SK-N-SH (cell line): ENCODE measurements around the gene PIAS1.

Experiments used
- ELF1 ChIP-seq: IDR thresholded peaks from 2 replicates; pipeline ENCODE4 v1.4.0; 2012
- EZH2phosphoT487 ChIP-seq: fragments of 200-600 bp; sonication (generic); IDR thresholded peaks from 2 replicates; pipeline ENCODE4 v1.6.1; 2017; ENCODE audit warnings: low read depth, mixed run types, mild to moderate bottlenecking, antibody characterized with exemption, moderate library complexity, borderline replicate concordance
- JUND ChIP-seq: IDR thresholded peaks from 2 replicates; pipeline ENCODE4 v1.4.0; 2012
- NRF1 ChIP-seq: IDR thresholded peaks from 2 replicates; pipeline ENCODE4 v1.6.1; 2012; ENCODE audit warnings: low read depth, mild to moderate bottlenecking, low read length
- SMC3 ChIP-seq: IDR thresholded peaks from 2 replicates; pipeline ENCODE4 v1.6.1; 2012; ENCODE audit warnings: low read depth, low read length, improper control_type of control experiment
- TAF1 ChIP-seq: IDR thresholded peaks from 2 replicates; pipeline ENCODE4 v1.6.1; 2012; ENCODE audit warnings: low read depth, mild to moderate bottlenecking, low read length, moderate library complexity, borderline replicate concordance
- TCF12 ChIP-seq: IDR thresholded peaks from 2 replicates; pipeline ENCODE4 v1.4.0; 2012
- TEAD4 ChIP-seq: IDR thresholded peaks from 2 replicates; pipeline ENCODE4 v1.4.0; 2012; ENCODE audit warnings: mild to moderate bottlenecking, borderline replicate concordance; ENCODE audit not compliant: insufficient read depth
- TF ChIP-seq, protein P1 (sequence below): fragments of 200-600 bp; sonication (generic); IDR thresholded peaks from 2 replicates; pipeline ENCODE4 v1.6.1; 2017; ENCODE audit warnings: antibody characterized with exemption, mild to moderate bottlenecking, moderate library complexity
- TF ChIP-seq, protein P2 (sequence below): IDR thresholded peaks from 2 replicates; pipeline ENCODE4 v1.6.1; 2012; ENCODE audit warnings: mild to moderate bottlenecking, low read depth, low read length, moderate library complexity

DNA sequence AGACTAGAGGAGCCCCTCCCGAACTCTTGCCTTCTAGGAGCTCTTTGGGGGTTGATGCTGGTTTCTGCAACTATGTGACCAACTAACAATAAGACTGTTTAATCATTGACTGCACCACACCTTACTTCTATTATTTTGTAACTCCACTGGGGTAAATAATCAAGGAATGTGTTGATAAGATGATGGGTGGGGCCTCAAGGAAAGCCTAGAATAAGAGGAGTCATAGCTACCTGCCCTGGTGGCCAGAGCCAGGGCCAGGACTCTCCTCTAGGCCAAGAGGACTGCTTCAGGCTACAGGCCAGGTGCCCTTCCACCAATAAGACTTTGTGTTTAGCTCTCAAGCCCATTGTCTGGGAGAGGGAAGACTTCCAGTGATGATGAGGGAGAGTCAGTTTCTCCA, 41.2 kb upstream of the PIAS1 start:
- TF ChIP-seq NRF1 (no peak), TCF12 (no peak), ELF1 (no peak), JUND (no peak), EZH2phosphoT487 (no peak), TAF1 (no peak), SMC3 (no peak), TEAD4 (no peak)
- TF ChIP-seq, protein P1, sequence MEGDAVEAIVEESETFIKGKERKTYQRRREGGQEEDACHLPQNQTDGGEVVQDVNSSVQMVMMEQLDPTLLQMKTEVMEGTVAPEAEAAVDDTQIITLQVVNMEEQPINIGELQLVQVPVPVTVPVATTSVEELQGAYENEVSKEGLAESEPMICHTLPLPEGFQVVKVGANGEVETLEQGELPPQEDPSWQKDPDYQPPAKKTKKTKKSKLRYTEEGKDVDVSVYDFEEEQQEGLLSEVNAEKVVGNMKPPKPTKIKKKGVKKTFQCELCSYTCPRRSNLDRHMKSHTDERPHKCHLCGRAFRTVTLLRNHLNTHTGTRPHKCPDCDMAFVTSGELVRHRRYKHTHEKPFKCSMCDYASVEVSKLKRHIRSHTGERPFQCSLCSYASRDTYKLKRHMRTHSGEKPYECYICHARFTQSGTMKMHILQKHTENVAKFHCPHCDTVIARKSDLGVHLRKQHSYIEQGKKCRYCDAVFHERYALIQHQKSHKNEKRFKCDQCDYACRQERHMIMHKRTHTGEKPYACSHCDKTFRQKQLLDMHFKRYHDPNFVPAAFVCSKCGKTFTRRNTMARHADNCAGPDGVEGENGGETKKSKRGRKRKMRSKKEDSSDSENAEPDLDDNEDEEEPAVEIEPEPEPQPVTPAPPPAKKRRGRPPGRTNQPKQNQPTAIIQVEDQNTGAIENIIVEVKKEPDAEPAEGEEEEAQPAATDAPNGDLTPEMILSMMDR, result no peak
- TF ChIP-seq, protein P2, sequence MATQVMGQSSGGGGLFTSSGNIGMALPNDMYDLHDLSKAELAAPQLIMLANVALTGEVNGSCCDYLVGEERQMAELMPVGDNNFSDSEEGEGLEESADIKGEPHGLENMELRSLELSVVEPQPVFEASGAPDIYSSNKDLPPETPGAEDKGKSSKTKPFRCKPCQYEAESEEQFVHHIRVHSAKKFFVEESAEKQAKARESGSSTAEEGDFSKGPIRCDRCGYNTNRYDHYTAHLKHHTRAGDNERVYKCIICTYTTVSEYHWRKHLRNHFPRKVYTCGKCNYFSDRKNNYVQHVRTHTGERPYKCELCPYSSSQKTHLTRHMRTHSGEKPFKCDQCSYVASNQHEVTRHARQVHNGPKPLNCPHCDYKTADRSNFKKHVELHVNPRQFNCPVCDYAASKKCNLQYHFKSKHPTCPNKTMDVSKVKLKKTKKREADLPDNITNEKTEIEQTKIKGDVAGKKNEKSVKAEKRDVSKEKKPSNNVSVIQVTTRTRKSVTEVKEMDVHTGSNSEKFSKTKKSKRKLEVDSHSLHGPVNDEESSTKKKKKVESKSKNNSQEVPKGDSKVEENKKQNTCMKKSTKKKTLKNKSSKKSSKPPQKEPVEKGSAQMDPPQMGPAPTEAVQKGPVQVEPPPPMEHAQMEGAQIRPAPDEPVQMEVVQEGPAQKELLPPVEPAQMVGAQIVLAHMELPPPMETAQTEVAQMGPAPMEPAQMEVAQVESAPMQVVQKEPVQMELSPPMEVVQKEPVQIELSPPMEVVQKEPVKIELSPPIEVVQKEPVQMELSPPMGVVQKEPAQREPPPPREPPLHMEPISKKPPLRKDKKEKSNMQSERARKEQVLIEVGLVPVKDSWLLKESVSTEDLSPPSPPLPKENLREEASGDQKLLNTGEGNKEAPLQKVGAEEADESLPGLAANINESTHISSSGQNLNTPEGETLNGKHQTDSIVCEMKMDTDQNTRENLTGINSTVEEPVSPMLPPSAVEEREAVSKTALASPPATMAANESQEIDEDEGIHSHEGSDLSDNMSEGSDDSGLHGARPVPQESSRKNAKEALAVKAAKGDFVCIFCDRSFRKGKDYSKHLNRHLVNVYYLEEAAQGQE, result no peak
